ENCODE data around the gene RHBDD1.

RHBDD1 gene

GRCh38 chr2:226845386-226846116, 9.7 kb downstream of the RHBDD1 start:
- DNase-seq (ENCODE audit: low spot score): no peak

DNA sequence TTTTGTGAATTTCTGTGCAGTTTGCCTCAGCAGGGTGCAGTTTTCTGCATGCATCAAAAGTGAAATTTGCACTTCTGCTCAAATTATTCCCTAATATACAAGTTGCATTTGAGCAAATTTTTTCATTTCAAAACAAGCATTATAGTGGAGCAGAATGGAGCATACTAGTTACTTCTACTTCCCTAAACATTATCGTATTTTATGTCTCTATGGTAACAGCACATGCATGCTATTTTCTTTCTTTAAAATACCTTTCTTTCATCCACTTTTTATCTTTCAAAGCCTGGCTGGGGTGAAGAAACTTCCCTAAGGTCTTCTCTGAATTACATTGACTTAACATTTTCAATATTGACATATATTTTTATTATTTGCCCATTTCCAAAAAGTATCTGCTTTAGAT, 11.2 kb downstream of the RHBDD1 start:
- DNase-seq (ENCODE audit: low spot score): no peak

- no peak for DNase-seq (ENCODE audit: low spot score)
These were observed 11.7 kb downstream of the RHBDD1 start for GRCh38 chr2:226847511-226847910.

- no peak for DNase-seq (ENCODE audit: low spot score)
These were observed 13.5 kb downstream of the RHBDD1 start for GRCh38 chr2:226849349-226849748.

GRCh38 chr2:226850024-226850423, 14.2 kb downstream of the RHBDD1 start:
- no peak for DNase-seq (ENCODE audit: low spot score)

DNA sequence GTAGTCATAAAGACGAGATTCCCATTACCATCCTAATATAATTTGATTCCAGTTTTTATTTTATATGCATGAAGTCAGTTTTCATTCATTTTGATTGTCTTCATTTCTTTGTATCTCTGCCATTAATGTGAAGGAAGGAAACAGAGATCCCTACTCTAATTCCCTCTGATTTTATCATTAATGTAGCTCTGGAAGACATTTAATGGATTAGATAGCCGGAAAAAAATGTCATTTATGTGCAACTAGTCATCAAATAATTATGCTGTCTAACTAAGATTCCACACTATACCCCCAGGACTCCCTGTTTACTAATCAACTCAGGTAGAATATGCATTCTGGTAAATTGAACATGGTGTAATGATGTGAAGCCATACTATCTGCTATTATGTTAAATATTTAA, 19.9 kb downstream of the RHBDD1 start:
- no peak for DNase-seq (ENCODE audit: low spot score)

- no peak for DNase-seq (ENCODE audit: low spot score)
These were observed 24.2 kb downstream of the RHBDD1 start for GRCh38 chr2:226860087-226860486.

DNA sequence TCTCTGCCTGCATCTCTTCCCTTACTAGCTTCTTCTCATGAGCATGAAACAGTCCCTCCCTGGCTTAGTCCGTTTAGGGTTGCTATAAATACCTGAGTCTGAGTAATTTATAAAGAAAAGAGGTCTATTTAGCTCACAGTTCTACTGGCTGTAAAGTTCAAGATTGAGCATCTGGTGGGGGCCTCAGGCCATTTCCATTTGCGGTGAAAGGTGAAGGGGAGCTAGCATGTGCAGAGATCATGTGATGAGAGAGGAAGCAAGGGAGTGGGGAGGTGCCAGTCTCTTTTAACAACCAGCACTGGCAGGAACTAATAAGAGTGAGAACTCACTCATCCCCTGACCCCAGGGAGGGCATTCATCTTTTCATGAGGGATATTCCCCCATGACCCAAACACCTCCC, 26.8 kb downstream of the RHBDD1 start:
- no peak for DNase-seq (ENCODE audit: low spot score)

DNA sequence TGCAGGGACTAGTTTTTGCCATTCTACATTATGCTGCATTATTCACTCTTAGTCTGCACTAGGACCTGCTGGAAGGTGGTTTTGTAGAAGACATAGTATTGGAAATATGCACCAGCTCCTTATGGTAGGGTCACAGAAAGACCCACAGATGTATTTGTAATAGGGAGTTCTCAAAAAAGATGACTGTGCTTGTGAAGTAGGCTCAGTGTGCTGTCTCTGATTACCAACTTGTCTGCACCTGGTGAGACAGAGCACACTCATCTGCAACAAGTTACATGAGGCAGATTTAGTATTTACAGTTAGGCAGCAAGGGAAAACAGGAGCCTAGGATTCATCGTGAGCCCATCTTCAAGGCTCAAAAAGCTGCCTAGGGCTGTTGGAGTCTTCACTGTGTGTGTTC, 29.4 kb downstream of the RHBDD1 start:
- no peak for DNase-seq (ENCODE audit: low spot score)

GRCh38 chr2:226865710-226866109, 29.9 kb downstream of the RHBDD1 start:
- DNase-seq (ENCODE audit: low spot score): no peak

- no peak for DNase-seq (ENCODE audit: low spot score)
These were observed 32.7 kb downstream of the RHBDD1 start for GRCh38 chr2:226868331-226869162.

- no peak for DNase-seq (ENCODE audit: low spot score)
These were observed 33.5 kb downstream of the RHBDD1 start for GRCh38 chr2:226869371-226869770.

DNA sequence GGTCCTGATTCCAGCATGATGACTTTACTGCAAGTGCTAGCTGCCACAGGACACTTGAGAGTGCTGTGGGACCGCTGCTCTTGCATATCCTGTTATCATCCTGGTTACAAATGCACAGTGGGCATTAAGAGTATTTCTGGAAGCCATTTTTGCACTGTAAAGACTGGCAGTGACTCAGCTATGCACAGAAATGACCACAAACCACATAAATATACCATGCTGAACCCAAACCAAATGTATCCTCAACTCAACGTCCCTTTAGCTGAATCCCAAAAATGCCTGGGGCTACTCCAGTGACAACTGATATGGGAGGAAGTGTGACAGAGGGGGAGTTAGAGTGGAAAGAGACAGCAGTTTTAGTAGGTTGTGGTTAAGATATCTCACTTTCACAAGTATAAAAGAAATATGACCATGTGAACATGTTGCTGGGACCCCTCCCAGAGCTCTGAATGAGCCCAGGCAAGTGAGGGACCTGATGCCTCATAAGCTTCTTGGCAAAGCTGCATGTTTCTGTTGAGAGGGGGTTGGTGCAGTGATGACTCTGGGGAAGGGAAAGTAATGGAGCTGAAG, 37.3 kb downstream of the RHBDD1 start:
- peak; percentile 4 for DNase-seq (ENCODE audit: low spot score)

GRCh38 chr2:226873826-226874225, 38.0 kb downstream of the RHBDD1 start:
- DNase-seq (ENCODE audit: low spot score): no peak

GRCh38 chr2:226874749-226875148, 38.9 kb downstream of the RHBDD1 start:
- no peak for DNase-seq (ENCODE audit: low spot score)

GRCh38 chr2:226875438-226876225, 39.8 kb downstream of the RHBDD1 start:
- no peak for DNase-seq (ENCODE audit: low spot score)

GRCh38 chr2:226877491-226877890, 41.6 kb downstream of the RHBDD1 start:
- DNase-seq (ENCODE audit: low spot score): no peak

DNA sequence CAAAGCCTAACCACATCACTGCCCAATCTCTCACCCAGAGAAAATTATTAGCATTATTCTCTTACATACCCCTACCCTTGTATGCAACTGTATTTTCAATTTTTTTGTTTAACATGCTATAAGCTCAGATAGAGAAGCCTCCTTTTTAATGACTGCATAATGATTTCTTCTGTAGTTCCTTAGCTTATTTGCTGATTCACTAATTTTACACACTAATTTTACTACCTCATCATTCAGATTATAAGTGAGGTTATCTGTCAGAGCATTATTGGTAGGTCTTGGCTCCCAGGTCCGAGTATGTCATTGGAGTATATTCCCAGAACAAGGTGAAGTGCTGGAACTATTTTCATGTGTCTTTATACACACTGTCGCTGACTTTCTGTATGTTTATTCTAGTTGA, 45.4 kb downstream of the RHBDD1 start:
- DNase-seq (ENCODE audit: low spot score): no peak

GRCh38 chr2:226882606-226883005, 46.8 kb downstream of the RHBDD1 start:
- DNase-seq (ENCODE audit: low spot score): no peak

DNA sequence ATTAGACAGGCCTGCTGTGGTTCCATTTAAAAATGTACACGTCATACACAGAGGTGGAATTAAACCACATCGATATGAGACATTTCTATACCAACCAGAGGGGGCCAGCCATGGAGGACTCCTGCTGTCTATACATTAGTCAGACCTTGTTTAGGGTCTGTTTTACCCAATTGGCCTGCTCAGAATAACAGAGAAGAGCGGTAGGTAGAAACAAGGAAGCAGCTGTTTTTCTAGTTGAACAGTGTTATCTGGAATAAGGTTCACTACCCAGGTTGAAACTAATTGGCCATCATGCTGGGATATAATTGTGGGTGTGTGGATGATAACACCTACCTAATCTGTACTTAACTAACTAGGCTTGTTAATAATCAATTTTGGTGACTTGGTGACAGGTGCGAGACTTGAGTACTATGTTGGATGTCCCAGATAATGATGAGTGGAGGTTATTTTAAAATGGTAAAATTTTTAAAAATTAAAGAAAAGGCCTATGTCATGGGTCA, 47.5 kb downstream of the RHBDD1 start:
- DNase-seq (ENCODE audit: low spot score): no peak

DNA sequence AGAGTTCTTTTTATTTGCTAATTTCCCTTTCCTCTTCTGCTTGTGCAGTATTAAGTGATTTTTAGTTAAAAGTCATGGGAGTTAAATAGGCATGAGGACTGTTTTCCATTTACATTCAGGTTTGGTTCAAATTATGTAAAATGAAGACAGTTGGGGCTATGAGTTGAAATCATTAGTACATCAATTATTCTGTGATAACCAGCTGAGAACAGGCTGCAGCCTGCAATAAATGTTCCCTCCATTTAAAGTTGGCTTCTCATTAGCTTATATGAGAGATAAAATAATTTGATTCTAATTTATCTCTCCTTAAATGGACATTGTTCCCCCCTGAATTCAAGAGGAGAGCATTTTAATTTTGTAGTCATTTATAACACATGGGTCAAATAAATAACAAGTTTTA, 48.3 kb downstream of the RHBDD1 start:
- no peak for DNase-seq (ENCODE audit: low spot score)

GRCh38 chr2:226885769-226886435, 50.0 kb downstream of the RHBDD1 start:
- DNase-seq (ENCODE audit: low spot score): no peak
